Activated T-helper 2 cell treated with anti-CD3 and anti-CD28 coated beads, Interferon-gamma antibody, Interleukin-2, Interleukin-4, amounts not matched to agents 10 μg/mL and 5 μg/mL and 100 μg/mL, durations not matched to agents 14 hours and 24 hours and 36 hours (primary cell): Measurements from ENCODE around the gene ZSCAN10. TPM values are rescaled to one million over a fixed set of nuclear protein-coding genes. Genes with fewer than 3 reads are reported as not detected.

Experiments used
- DNase-seq: peaks from one replicate; pipeline ENCODE4 v3.0.0; 2021; ENCODE audit warnings: low spot score
- H3K27ac Mint-ChIP-seq: one replicate; pipeline ENCODE4 v1.8.0; 2021; ENCODE audit warnings: mixed read lengths
- H3K27me3 Mint-ChIP-seq: one replicate; pipeline ENCODE4 v1.8.0; 2021; ENCODE audit warnings: low read depth, mixed read lengths
- H3K36me3 Mint-ChIP-seq: one replicate; pipeline ENCODE4 v1.8.0; 2021; ENCODE audit warnings: low read depth, mixed read lengths
- H3K4me1 Mint-ChIP-seq: one replicate; pipeline ENCODE4 v1.8.0; 2021; ENCODE audit warnings: low read depth, mixed read lengths
- H3K4me3 Mint-ChIP-seq: one replicate; pipeline ENCODE4 v1.8.0; 2021; ENCODE audit warnings: low read depth, mild to moderate bottlenecking, moderate library complexity, mixed read lengths
- H3K9me3 Mint-ChIP-seq: one replicate; pipeline ENCODE4 v1.8.0; 2021; ENCODE audit warnings: mixed read lengths
- intact Hi-C: fragments of 100-400 bp; cut with micrococcal nuclease; formaldehyde crosslinking; loops from one replicate; pipeline ENCODE4 v1.15.1; 2023
- total RNA-seq: library from RNA; stranded (reverse); gene quantifications from 2 replicates; pipeline ENCODE4 v1.2.3, GENCODE V29; 2022

ZSCAN10 gene
- total RNA-seq, 1 donor from 2014 or later, result not detected

GRCh38 chr16:3095869-3096268 lies 3.2 kb downstream of the ZSCAN10 start:
- Mint-ChIP-seq H3K27me3 (peaks cover 4% of the 10 kb centered on the region), H3K27ac (peak overlapping the region; percentile 38), H3K36me3 (no peaks in the 10 kb centered on the region), H3K9me3 (no peaks in the 10 kb centered on the region), H3K4me3 (no peak overlapping the region), H3K4me1 (peaks cover 28% of the 10 kb centered on the region)
- intact Hi-C loops, result loop anchor here (10.0 kb wide), 1 partner anchor 69 kb away; no protein-coding TSS in a partner anchor
- DNase-seq, result peak; percentile 60

GRCh38 chr16:3094289-3095027 lies 4.6 kb downstream of the ZSCAN10 start:
- Mint-ChIP-seq H3K27ac (peak overlapping the region; percentile 9), H3K9me3 (no peaks in the 10 kb centered on the region), H3K36me3 (no peaks in the 10 kb centered on the region), H3K27me3 (peaks cover 4% of the 10 kb centered on the region), H3K4me3 (no peak overlapping the region), H3K4me1 (peaks cover 24% of the 10 kb centered on the region)
- DNase-seq, result peak; percentile 41
- intact Hi-C loops, result loop anchor here (1.0 to 10.0 kb wide), 2 partner anchors 35 to 70 kb away; no protein-coding TSS in a partner anchor

GRCh38 chr16:3092501-3092941 lies 6.6 kb downstream of the ZSCAN10 start:
- intact Hi-C loops, result loop anchor here (10.0 kb wide), 1 partner anchor 72 kb away; no protein-coding TSS in a partner anchor

GRCh38 chr16:3091551-3091950 lies 7.5 kb downstream of the ZSCAN10 start:
- Mint-ChIP-seq H3K36me3 (no peaks in the 10 kb centered on the region), H3K9me3 (no peaks in the 10 kb centered on the region), H3K27ac (no peak overlapping the region), H3K4me1 (peaks cover 31% of the 10 kb centered on the region), H3K27me3 (no peaks in the 10 kb centered on the region), H3K4me3 (no peak overlapping the region)
- intact Hi-C loops, result loop anchor here (10.0 kb wide), 1 partner anchor 73 kb away; no protein-coding TSS in a partner anchor
- no peak for DNase-seq

More at GRCh38 chr16:3092501-3092941, 6.6 kb downstream of the ZSCAN10 start:
- Mint-ChIP-seq H3K27ac (no peak overlapping the region), H3K9me3 (no peaks in the 10 kb centered on the region), H3K36me3 (no peaks in the 10 kb centered on the region), H3K4me3 (no peak overlapping the region), H3K4me1 (peaks cover 28% of the 10 kb centered on the region), H3K27me3 (peaks cover 3% of the 10 kb centered on the region)
- DNase-seq, result no peak

DNA sequence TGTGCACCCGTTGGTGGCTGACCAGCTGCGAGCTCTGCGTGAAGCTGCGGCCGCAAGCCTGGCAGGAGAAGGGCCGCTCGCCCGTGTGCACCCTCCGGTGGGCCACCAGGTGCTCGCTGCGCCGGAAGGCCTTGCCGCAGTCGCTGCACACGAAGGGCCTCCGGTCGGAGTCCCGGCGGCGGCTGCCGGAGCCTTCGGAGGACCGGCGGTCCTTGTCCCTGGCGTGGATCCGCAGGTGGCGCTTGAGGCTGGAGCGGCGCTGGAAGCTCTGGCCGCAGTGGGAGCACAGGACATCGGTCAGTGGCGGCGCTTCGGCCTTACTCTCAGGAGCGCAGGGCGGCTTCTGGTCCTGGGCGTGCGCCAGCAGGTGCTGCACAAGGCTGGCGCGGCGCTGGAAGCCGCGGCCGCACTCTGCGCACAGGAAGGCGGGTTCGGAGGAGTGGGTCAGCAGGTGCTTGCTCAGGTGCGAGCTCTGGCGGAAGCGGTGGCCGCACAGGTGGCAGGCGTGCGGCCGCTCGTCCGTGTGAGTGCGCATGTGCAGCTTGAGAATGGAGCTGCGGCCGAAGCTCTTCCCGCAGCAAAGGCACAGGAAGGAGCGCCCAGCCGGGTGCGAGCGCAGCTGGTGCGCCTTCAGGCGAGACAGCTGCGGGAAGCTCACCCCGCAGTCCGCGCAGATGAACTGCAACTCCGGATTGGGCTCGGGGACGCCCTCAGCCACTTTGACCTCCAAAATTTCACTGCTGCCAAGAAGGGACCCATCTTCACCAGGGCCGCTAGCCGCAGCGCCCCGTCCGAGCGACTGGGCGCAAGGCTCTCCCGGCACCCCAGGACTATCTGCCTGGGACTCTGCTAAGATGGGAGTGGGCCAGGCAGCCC lies 9.1 kb downstream of the ZSCAN10 start:
- no peaks in the 10 kb centered on the region for H3K27me3 Mint-ChIP-seq
- no peak for DNase-seq
- H3K9me3 Mint-ChIP-seq, result no peaks in the 10 kb centered on the region
- peaks cover 1% of the 10 kb centered on the region for H3K36me3 Mint-ChIP-seq
- intact Hi-C loops, result loop anchor here (10.0 kb wide), 1 partner anchor 75 kb away; no protein-coding TSS in a partner anchor
- H3K4me3 Mint-ChIP-seq, result no peak overlapping the region
- H3K27ac Mint-ChIP-seq, result no peak overlapping the region
- peaks cover 36% of the 10 kb centered on the region for H3K4me1 Mint-ChIP-seq

GRCh38 chr16:3088925-3089716 lies 10.0 kb downstream of the ZSCAN10 start:
- H3K9me3 Mint-ChIP-seq, result no peaks in the 10 kb centered on the region
- intact Hi-C loops, result no loop called here
- DNase-seq, result no peak
- peaks cover 35% of the 10 kb centered on the region for H3K4me1 Mint-ChIP-seq
- no peak overlapping the region for H3K27ac Mint-ChIP-seq
- peaks cover 6% of the 10 kb centered on the region for H3K36me3 Mint-ChIP-seq
- no peaks in the 10 kb centered on the region for H3K27me3 Mint-ChIP-seq
- H3K4me3 Mint-ChIP-seq, result no peak overlapping the region

GRCh38 chr16:3088450-3088849 lies 10.6 kb downstream of the ZSCAN10 start:
- peaks cover 35% of the 10 kb centered on the region for H3K4me1 Mint-ChIP-seq
- no peak for DNase-seq
- no peak overlapping the region for H3K4me3 Mint-ChIP-seq
- H3K27me3 Mint-ChIP-seq, result no peaks in the 10 kb centered on the region
- no peaks in the 10 kb centered on the region for H3K9me3 Mint-ChIP-seq
- no peak overlapping the region for H3K27ac Mint-ChIP-seq
- H3K36me3 Mint-ChIP-seq, result peaks cover 6% of the 10 kb centered on the region
- intact Hi-C loops, result no loop called here

GRCh38 chr16:3087243-3088235 lies 11.6 kb downstream of the ZSCAN10 start:
- Mint-ChIP-seq H3K4me3 (peak overlapping the region; percentile 68), H3K9me3 (no peaks in the 10 kb centered on the region), H3K27me3 (no peaks in the 10 kb centered on the region), H3K4me1 (peaks cover 36% of the 10 kb centered on the region), H3K27ac (peak overlapping the region; percentile 67), H3K36me3 (peaks cover 9% of the 10 kb centered on the region)
- intact Hi-C loops, result no loop called here
- no peak for DNase-seq

DNA sequence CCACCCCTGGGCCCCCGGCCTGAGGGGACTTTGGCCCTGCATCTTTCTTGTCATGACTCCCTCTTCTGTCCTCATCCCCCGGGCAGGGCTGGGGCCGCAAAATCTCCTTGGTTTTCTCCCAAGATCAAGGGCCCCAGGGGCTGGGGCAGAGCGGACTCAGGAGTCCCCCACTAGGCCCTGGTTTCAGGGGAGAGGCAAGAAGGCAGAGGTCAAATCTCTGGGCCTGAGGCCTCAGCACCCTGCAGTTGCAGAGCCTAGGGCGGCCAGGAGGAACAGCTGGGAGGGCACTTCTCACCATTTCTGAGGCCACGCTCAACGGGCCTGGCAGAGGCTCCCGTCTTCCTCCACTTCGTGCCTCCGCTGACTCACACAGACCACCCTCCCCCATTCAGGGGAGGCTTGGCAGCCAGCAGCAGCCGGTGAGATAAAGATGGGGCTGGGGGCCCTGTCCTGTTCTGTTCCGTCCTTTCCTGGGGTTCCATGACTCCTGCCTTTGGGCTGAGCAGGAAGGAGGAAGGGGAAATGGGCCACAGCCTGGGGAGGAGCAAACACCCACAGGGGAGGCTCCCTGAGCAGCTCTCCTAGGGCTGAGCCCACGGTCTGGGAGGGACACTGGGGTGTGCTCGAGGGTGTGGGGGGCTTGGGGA lies 12.4 kb downstream of the ZSCAN10 start:
- H3K27ac Mint-ChIP-seq, result peak overlapping the region; percentile 46
- no peaks in the 10 kb centered on the region for H3K27me3 Mint-ChIP-seq
- H3K9me3 Mint-ChIP-seq, result no peaks in the 10 kb centered on the region
- intact Hi-C loops, result no loop called here
- peak overlapping the region; percentile 68 for H3K4me3 Mint-ChIP-seq
- no peak for DNase-seq
- H3K36me3 Mint-ChIP-seq, result peaks cover 9% of the 10 kb centered on the region
- peaks cover 37% of the 10 kb centered on the region for H3K4me1 Mint-ChIP-seq

- peaks cover 3% of the 10 kb centered on the region for H3K9me3 Mint-ChIP-seq
- H3K4me1 Mint-ChIP-seq, result peaks cover 37% of the 10 kb centered on the region
- peak overlapping the region; percentile 55 for H3K27ac Mint-ChIP-seq
- peak overlapping the region; percentile 68 for H3K4me3 Mint-ChIP-seq
- peaks cover 12% of the 10 kb centered on the region for H3K36me3 Mint-ChIP-seq
- H3K27me3 Mint-ChIP-seq, result no peaks in the 10 kb centered on the region
- intact Hi-C loops, result no loop called here
- DNase-seq, result no peak
Measured at GRCh38 chr16:3085868-3086595, 13.1 kb downstream of the ZSCAN10 start.
